Measurements from ENCODE around the gene RHOH. TPM values are rescaled to one million over a fixed set of nuclear protein-coding genes. Genes with fewer than 3 reads are reported as not detected.

RHOH gene
- total RNA-seq, 4 donors from 2014 or later = 0.26 TPM; not detected in 3

GRCh38 chr4:40193016-40193571, 3.7 kb upstream of the RHOH start:
- in situ Hi-C loops (cut with MboI; ENCODE audit: low sequenced_read_pairs in 4 of 4) (no loop called here), intact Hi-C loops (cut with DNase I; ENCODE audit: low total_unique reads) (no loop called here)
- Histone ChIP-seq H3K36me3 (no peaks in the 10 kb centered on the region), H3K27ac (no peak overlapping the region), H3K9me3 (no peaks in the 10 kb centered on the region), H3K27me3 (no peaks in the 10 kb centered on the region), H3K4me3 (no peak overlapping the region), H3K4me1 (no peaks in the 10 kb centered on the region)
- DNase-seq (no peak), ATAC-seq (no peak)
- TF ChIP-seq POLR2A (IDR thresholded peaks at IDR 0.05) (no peak), CTCF (IDR thresholded peaks at IDR 0.05 in 4 of 5, conservative IDR thresholded peaks at IDR 0.05 in 1 of 5) (no peak)

GRCh38 chr4:40193578-40193977, 3.3 kb upstream of the RHOH start:
- Histone ChIP-seq H3K27me3 (no peaks in the 10 kb centered on the region), H3K4me1 (no peaks in the 10 kb centered on the region), H3K4me3 (no peak overlapping the region), H3K36me3 (no peaks in the 10 kb centered on the region), H3K27ac (no peak overlapping the region), H3K9me3 (no peaks in the 10 kb centered on the region)
- intact Hi-C loops (cut with DNase I; ENCODE audit: low total_unique reads) = no loop called here
- DNase-seq (no peak), ATAC-seq (no peak)
- in situ Hi-C loops (cut with MboI; ENCODE audit: low sequenced_read_pairs in 4 of 4) = no loop called here
- TF ChIP-seq CTCF (IDR thresholded peaks at IDR 0.05 in 4 of 5, conservative IDR thresholded peaks at IDR 0.05 in 1 of 5) = no peak
- no peak for TF ChIP-seq POLR2A (IDR thresholded peaks at IDR 0.05)

- no peak for DNase-seq
- in situ Hi-C loops (cut with MboI; ENCODE audit: low sequenced_read_pairs in 4 of 4) (no loop called here), intact Hi-C loops (cut with DNase I; ENCODE audit: low total_unique reads) (no loop called here)
- TF ChIP-seq CTCF (IDR thresholded peaks at IDR 0.05 in 4 of 5, conservative IDR thresholded peaks at IDR 0.05 in 1 of 5) (no peak), POLR2A (IDR thresholded peaks at IDR 0.05) (no peak)
- H3K27ac ChIP-seq = no peak overlapping the region
- no peak overlapping the region for H3K4me3 ChIP-seq
- H3K36me3 ChIP-seq = no peaks in the 10 kb centered on the region
- H3K9me3 ChIP-seq = no peaks in the 10 kb centered on the region
- H3K27me3 ChIP-seq = no peaks in the 10 kb centered on the region
- ATAC-seq = no peak
- H3K4me1 ChIP-seq = no peaks in the 10 kb centered on the region
These were observed 2.1 kb upstream of the RHOH start for GRCh38 chr4:40194602-40195161.

GRCh38 chr4:40195182-40196177, 1.4 kb upstream of the RHOH start:
- no peak overlapping the region for H3K4me3 ChIP-seq
- no peak overlapping the region for H3K27ac ChIP-seq
- TF ChIP-seq CTCF (IDR thresholded peaks at IDR 0.05 in 4 of 5, conservative IDR thresholded peaks at IDR 0.05 in 1 of 5) (no peak), POLR2A (IDR thresholded peaks at IDR 0.05) (no peak)
- no peak for DNase-seq
- ATAC-seq = no peak
- no peaks in the 10 kb centered on the region for H3K27me3 ChIP-seq
- intact Hi-C loops (cut with DNase I; ENCODE audit: low total_unique reads) = no loop called here
- H3K4me1 ChIP-seq = no peaks in the 10 kb centered on the region
- no peaks in the 10 kb centered on the region for H3K9me3 ChIP-seq
- in situ Hi-C loops (cut with MboI; ENCODE audit: low sequenced_read_pairs in 4 of 4) = no loop called here
- no peaks in the 10 kb centered on the region for H3K36me3 ChIP-seq
